Adipocyte (in vitro differentiated cells): ENCODE data around the gene RINL.
"Not testable (repeated sequence)": the region's sequence is repeated elsewhere in the genome, so short reads cannot be mapped to it uniquely, and the experiment has no call there.

ENCODE experiments used
- DNase-seq: peaks from one replicate; pipeline ENCODE4 v3.0.0-alpha.2; 2015; ENCODE audit warnings: low read depth
- H3K27me3 ChIP-seq: replicated peaks from 2 replicates; pipeline ENCODE4 v1.7.0; 2013; ENCODE audit warnings: mild to moderate bottlenecking, low read length, moderate library complexity; ENCODE audit not compliant: control insufficient read depth, insufficient read depth
- H3K36me3 ChIP-seq: 2 replicates; pipeline ENCODE4 v1.7.0; 2013; ENCODE audit warnings: low read length, mild to moderate bottlenecking, moderate library complexity; ENCODE audit not compliant: control insufficient read depth, insufficient read depth, severe bottlenecking
- H3K4me1 ChIP-seq: 2 replicates; pipeline ENCODE4 v1.7.0; 2013; ENCODE audit warnings: mild to moderate bottlenecking, low read length, moderate library complexity; ENCODE audit not compliant: control insufficient read depth, insufficient read depth
- H3K4me3 ChIP-seq: 2 replicates; pipeline ENCODE4 v1.7.0; 2013; ENCODE audit warnings: mild to moderate bottlenecking, low read length, moderate library complexity
- H3K9ac ChIP-seq: 2 replicates; pipeline ENCODE4 v1.7.0; 2013; ENCODE audit warnings: mild to moderate bottlenecking, low read length, moderate library complexity
- H3K9me3 ChIP-seq: 2 replicates; pipeline ENCODE4 v1.7.0; 2013; ENCODE audit warnings: mild to moderate bottlenecking, low read length, moderate library complexity; ENCODE audit not compliant: control insufficient read depth

Gene RINL

DNA sequence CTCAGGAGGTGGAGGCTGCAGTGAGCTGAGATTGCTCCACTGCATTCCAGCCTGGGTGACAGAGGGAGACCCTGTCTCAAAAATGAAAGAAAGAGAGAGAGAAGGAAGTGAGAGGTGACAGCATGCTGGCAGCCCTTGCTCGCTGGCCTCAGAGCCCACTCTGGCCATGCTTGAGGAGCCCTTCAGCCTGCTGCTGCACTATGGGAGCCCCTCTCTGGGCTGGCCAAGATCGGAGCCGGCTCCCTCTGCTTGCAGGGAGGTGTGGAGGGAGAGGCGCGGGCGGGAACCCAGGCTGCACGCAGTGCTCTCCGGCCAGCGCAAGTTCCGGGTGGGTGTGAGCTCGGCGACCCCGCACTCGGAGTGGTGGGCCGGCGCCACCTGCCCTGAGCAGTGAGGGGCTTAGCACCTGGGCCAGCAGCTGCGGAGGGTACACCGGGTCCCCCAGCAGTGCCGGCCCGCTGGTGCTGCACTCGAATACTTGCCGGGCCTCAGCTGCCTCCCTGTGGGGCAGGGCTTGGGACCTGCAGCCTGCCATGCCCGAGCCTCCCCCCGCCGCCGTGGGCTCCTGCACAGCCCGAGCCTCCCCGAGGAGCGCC is 56.7 kb downstream of the RINL start:
- H3K9ac ChIP-seq, H3K9me3 ChIP-seq, H3K4me1 ChIP-seq, H3K27me3 ChIP-seq, DNase-seq, H3K4me3 ChIP-seq: not testable (repeated sequence)
- H3K36me3 ChIP-seq: peaks cover 32% of the 10 kb centered on the region

DNA sequence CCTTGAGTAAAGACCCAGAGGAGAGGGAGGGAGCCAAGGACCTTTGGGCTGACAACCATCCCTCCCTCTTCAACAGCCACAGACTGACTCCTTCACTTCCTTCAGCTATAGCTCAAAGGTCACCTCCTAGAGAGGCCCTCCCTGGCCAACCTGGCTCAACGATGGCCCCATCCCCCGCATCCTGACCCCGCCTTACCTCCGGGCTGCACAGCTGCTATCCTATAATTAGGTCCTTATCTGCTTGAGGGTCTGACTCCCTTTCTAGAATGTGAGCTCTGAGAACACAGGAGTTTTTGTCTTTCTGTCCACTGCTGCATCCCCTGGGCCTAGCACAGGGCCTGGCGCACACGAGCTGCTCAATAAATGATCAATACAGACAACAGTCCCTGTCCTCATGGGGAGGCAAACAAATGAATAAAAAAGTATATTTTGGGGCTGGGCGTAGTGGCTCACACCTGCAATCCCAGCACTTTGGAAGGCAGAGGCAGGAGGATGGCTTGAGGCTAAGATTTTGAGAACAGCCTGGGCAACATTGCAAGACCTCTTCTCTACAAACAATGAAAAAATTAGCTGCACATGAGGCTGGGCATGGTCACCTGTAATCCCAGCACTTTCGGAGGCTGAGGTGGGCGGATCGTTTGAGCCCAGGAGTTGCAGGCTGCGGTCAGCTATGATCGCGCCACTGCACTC is 58.7 kb downstream of the RINL start:
- H3K9me3 ChIP-seq: no peaks in the 10 kb centered on the region
- H3K4me1 ChIP-seq: no peaks in the 10 kb centered on the region
- no peak overlapping the region for H3K9ac ChIP-seq
- H3K36me3 ChIP-seq: peaks cover 41% of the 10 kb centered on the region
- H3K4me3 ChIP-seq: no peak overlapping the region
- no peak for DNase-seq
- H3K27me3 ChIP-seq: no peaks in the 10 kb centered on the region
